Prostate gland (tissue), 2 donors: ENCODE measurements around the gene LRRC53.

ENCODE experiments used
- CTCF ChIP-seq, 4 experiments: fragments of 200-600 bp in 2 of 4; fragments of 450-650 bp in 2 of 4; sonication (generic) in 2 of 4; IDR thresholded peaks; 1 replicate in 3 of 4; 2 replicates in 1 of 4; pipeline ENCODE4 v1.5.1; 2016 to 2019; ENCODE audit warnings: antibody characterized with exemption in 4 of 4, mild to moderate bottlenecking in 2 of 4, moderate library complexity in 2 of 4
- POLR2A ChIP-seq: fragments of 450-650 bp; IDR thresholded peaks from one replicate; pipeline ENCODE4 v1.6.1; 2016; ENCODE audit warnings: antibody characterized with exemption, mild to moderate bottlenecking
- POLR2AphosphoS5 ChIP-seq: sonication (generic); formaldehyde crosslinking; IDR thresholded peaks from one replicate; pipeline ENCODE4 v1.6.1; 2017; ENCODE audit warnings: antibody characterized with exemption

- TF ChIP-seq CTCF (IDR thresholded peaks at IDR 0.05) (no peak), POLR2A (no peak), POLR2AphosphoS5 (no peak)
Measured at GRCh38 chr1:74465193-74465681, 47.2 kb downstream of the LRRC53 start.
